MCF 10A (cell line): ENCODE measurements around the gene GDF7. TPM values are rescaled to one million over a fixed set of nuclear protein-coding genes. Genes with fewer than 3 reads are reported as not detected.

Experiments
- BruUV-seq: library from RNA; stranded (reverse); fragments of 400-500 nt; replicated peaks from 2 replicates; lab custom pipeline; 2021; lab: Mats Ljungman, UMichigan
- CTCF ChIA-PET: fragments of 300-600 bp; sonication (Branson Sonifier 250); formaldehyde crosslinking; extraction: SDS; loops from one replicate; lab custom pipeline; 2021; ENCODE audit warnings: antibody characterized with exemption, inconsistent platforms; lab: Yijun Ruan, JAX
- POLR2A ChIA-PET: fragments of 300-600, 350-650 bp; sonication (Branson Sonifier 250); formaldehyde crosslinking; extraction: SDS; loops from one replicate; lab custom pipeline; 2020; ENCODE audit warnings: antibody characterized with exemption, inconsistent platforms; lab: Yijun Ruan, JAX
- DNase-seq: peaks from one replicate; pipeline ENCODE4 v3.0.0-alpha.2; 2018; ENCODE audit not compliant: unreplicated experiment
- H3K27ac Mint-ChIP-seq: one replicate; pipeline ENCODE4 v1.8.0; 2022; ENCODE audit warnings: mild to moderate bottlenecking, low read depth, mixed read lengths; ENCODE audit not compliant: unreplicated experiment
- H3K27me3 Mint-ChIP-seq: one replicate; pipeline ENCODE4 v1.8.0; 2022; ENCODE audit warnings: mixed read lengths; ENCODE audit not compliant: insufficient read depth, unreplicated experiment
- H3K36me3 Mint-ChIP-seq: one replicate; pipeline ENCODE4 v1.8.0; 2022; ENCODE audit warnings: mild to moderate bottlenecking, moderate library complexity, mixed read lengths; ENCODE audit not compliant: insufficient read depth, unreplicated experiment
- H3K4me1 Mint-ChIP-seq: one replicate; pipeline ENCODE4 v1.8.0; 2022; ENCODE audit warnings: mixed read lengths; ENCODE audit not compliant: insufficient read depth, unreplicated experiment
- H3K4me3 Mint-ChIP-seq: one replicate; pipeline ENCODE4 v1.8.0; 2022; ENCODE audit warnings: mild to moderate bottlenecking, moderate library complexity, mixed read lengths; ENCODE audit not compliant: unreplicated experiment
- H3K9me3 Mint-ChIP-seq: one replicate; pipeline ENCODE4 v1.8.0; 2022; ENCODE audit warnings: mixed read lengths; ENCODE audit not compliant: unreplicated experiment
- CTCF ChIP-seq: fragments of 200-600 bp; IDR thresholded peaks from one replicate; pipeline ENCODE4 v1.8.0; 2022; ENCODE audit warnings: antibody characterized with exemption, mild to moderate bottlenecking; ENCODE audit not compliant: unreplicated experiment
- intact Hi-C: fragments of 100-400 bp; cut with micrococcal nuclease; formaldehyde crosslinking; loops from 2 replicates; pipeline ENCODE4 v1.14.1; 2022
- total RNA-seq: library from RNA; stranded (reverse); gene quantifications from 2 replicates; pipeline ENCODE4 v1.2.3, GENCODE V29; 2022

GDF7 gene
- total RNA-seq, 1 experiment from 2014 or later, result not detected

GRCh38 chr2:20631617-20632307 is 35.2 kb upstream of the GDF7 start:
- no peak for DNase-seq
- Mint-ChIP-seq H3K9me3 (no peaks in the 10 kb centered on the region), H3K27ac (no peak overlapping the region), H3K4me3 (no peak overlapping the region), H3K27me3 (no peaks in the 10 kb centered on the region), H3K4me1 (peaks cover 13% of the 10 kb centered on the region), H3K36me3 (peaks cover 12% of the 10 kb centered on the region)
- CTCF ChIA-PET, result interaction anchor here (0.7 to 7.0 kb wide), 11 partner anchors 10 to 221 kb away, joined by 3 to 121 read pairs (median 6); partner anchors contain the start of gene HS1BP3
- intact Hi-C loops, result loop anchor here (5.0 kb wide), 1 partner anchor 124 kb away; no protein-coding TSS in a partner anchor
- POLR2A ChIA-PET, result no interaction called here
- TF ChIP-seq CTCF, result no peak
- BruUV-seq, result no TSS peak

- intact Hi-C loops, result loop anchor here (5.0 kb wide), 1 partner anchor 125 kb away; no protein-coding TSS in a partner anchor
- no peak for TF ChIP-seq CTCF
- CTCF ChIA-PET, result interaction anchor here (0.6 to 7.0 kb wide), 12 partner anchors 10 to 222 kb away, joined by 3 to 121 read pairs (median 6); partner anchors contain the start of gene HS1BP3
- DNase-seq, result no peak
- peaks cover 18% of the 10 kb centered on the region for H3K36me3 Mint-ChIP-seq
- H3K4me1 Mint-ChIP-seq, result peaks cover 13% of the 10 kb centered on the region
- H3K27ac Mint-ChIP-seq, result no peak overlapping the region
- no TSS peak for BruUV-seq
- POLR2A ChIA-PET, result interaction anchor here (0.6 kb wide), 1 partner anchor 268 kb away, joined by 3 read pairs; no protein-coding TSS in a partner anchor
- no peaks in the 10 kb centered on the region for H3K27me3 Mint-ChIP-seq
- H3K4me3 Mint-ChIP-seq, result no peak overlapping the region
- no peaks in the 10 kb centered on the region for H3K9me3 Mint-ChIP-seq
These were observed 34.4 kb upstream of the GDF7 start for GRCh38 chr2:20632446-20632990.

- H3K27ac Mint-ChIP-seq, result no peak overlapping the region
- POLR2A ChIA-PET, result interaction anchor here (0.6 to 4.2 kb wide), 4 partner anchors 28 to 267 kb away, joined by 3 to 20 read pairs (median 4); no protein-coding TSS in a partner anchor
- no peaks in the 10 kb centered on the region for H3K27me3 Mint-ChIP-seq
- BruUV-seq, result no TSS peak
- H3K4me1 Mint-ChIP-seq, result peaks cover 13% of the 10 kb centered on the region
- no peak for DNase-seq
- no peak overlapping the region for H3K4me3 Mint-ChIP-seq
- no peaks in the 10 kb centered on the region for H3K9me3 Mint-ChIP-seq
- TF ChIP-seq CTCF, result no peak
- CTCF ChIA-PET, result interaction anchor here (0.6 to 7.0 kb wide), 10 partner anchors 9 to 221 kb away, joined by 3 to 121 read pairs (median 22); partner anchors contain the start of genes HS1BP3 and RHOB
- peaks cover 18% of the 10 kb centered on the region for H3K36me3 Mint-ChIP-seq
- intact Hi-C loops, result loop anchor here (5.0 kb wide), 1 partner anchor 126 kb away; no protein-coding TSS in a partner anchor
These were observed 33.9 kb upstream of the GDF7 start for GRCh38 chr2:20633001-20633400.
